Keratinocyte (primary cell): ENCODE results near the gene SLX4. TPM values are rescaled to one million over a fixed set of nuclear protein-coding genes. Genes with fewer than 3 reads are reported as not detected.

Experiments used
- DNase-seq: peaks from one replicate; pipeline ENCODE4 v3.0.0-alpha.2; 2011; ENCODE audit warnings: low read depth, missing footprints, low spot score
- FAIRE-seq: peaks from 2 replicates; lab custom pipeline; 2011; peaks lifted over from hg19 to GRCh38; lab: Jason Lieb, UNC
- H2AFZ ChIP-seq: 2 replicates; pipeline ENCODE4 v1.6.0; 2012; ENCODE audit warnings: low read length, control low read depth, inconsistent platforms; ENCODE audit not compliant: control insufficient read depth
- H3K27ac ChIP-seq: 2 replicates; pipeline ENCODE4 v1.5.1; 2011; ENCODE audit warnings: low read length; ENCODE audit not compliant: control insufficient read depth, insufficient read depth
- H3K27me3 ChIP-seq: 3 replicates; pipeline ENCODE4 v1.6.0; 2011; ENCODE audit warnings: low read length; ENCODE audit not compliant: control insufficient read depth, insufficient read depth; ENCODE audit errors: extremely low read depth
- H3K36me3 ChIP-seq, 2 experiments: 2 replicates in 1 of 2; 3 replicates in 1 of 2; pipeline ENCODE4 v1.5.1; 2011; ENCODE audit warnings: low read length in 2 of 2, mild to moderate bottlenecking in 1 of 2; ENCODE audit not compliant: control insufficient read depth in 2 of 2, insufficient read depth in 2 of 2; ENCODE audit errors: extremely low read depth in 1 of 2
- H3K4me1 ChIP-seq: 3 replicates; pipeline ENCODE4 v1.5.1; 2011; ENCODE audit warnings: low read length; ENCODE audit not compliant: control insufficient read depth, insufficient read depth; ENCODE audit errors: extremely low read depth
- H3K4me2 ChIP-seq: 3 replicates; pipeline ENCODE4 v1.6.0; 2011; ENCODE audit warnings: low read depth, low read length; ENCODE audit not compliant: control insufficient read depth, insufficient read depth; ENCODE audit errors: extremely low read depth
- H3K4me3 ChIP-seq, 3 experiments: fragments of 200-600 bp in 1 of 3; sonication (generic) in 1 of 3; 2 replicates in 2 of 3; 3 replicates in 1 of 3; pipeline ENCODE4 v1.5.1; 2011 to 2016; ENCODE audit warnings: low read length in 3 of 3, mild to moderate bottlenecking in 3 of 3, control low read depth in 2 of 3, inconsistent platforms in 1 of 3, low read depth in 1 of 3, mixed read lengths in 1 of 3, mixed run types in 1 of 3, moderate library complexity in 1 of 3; ENCODE audit not compliant: control insufficient read depth in 2 of 3, insufficient read depth in 2 of 3; ENCODE audit errors: extremely low read depth in 1 of 3
- H3K79me2 ChIP-seq: 2 replicates; pipeline ENCODE4 v1.6.0; 2012; ENCODE audit warnings: low read length; ENCODE audit not compliant: control insufficient read depth, insufficient read depth
- H3K9ac ChIP-seq: 3 replicates; pipeline ENCODE4 v1.6.0; 2011; ENCODE audit warnings: low read length; ENCODE audit not compliant: control insufficient read depth, insufficient read depth; ENCODE audit errors: extremely low read depth
- H3K9me1 ChIP-seq: 3 replicates; pipeline ENCODE4 v1.6.0; 2011; ENCODE audit warnings: low read length; ENCODE audit not compliant: control insufficient read depth, insufficient read depth; ENCODE audit errors: extremely low read depth
- H3K9me3 ChIP-seq: 2 replicates; pipeline ENCODE4 v1.5.1; 2012; ENCODE audit warnings: low read depth, low read length; ENCODE audit not compliant: control insufficient read depth
- H4K20me1 ChIP-seq: 3 replicates; pipeline ENCODE4 v1.6.0; 2011; ENCODE audit warnings: low read length; ENCODE audit not compliant: control insufficient read depth, insufficient read depth; ENCODE audit errors: extremely low read depth
- CTCF ChIP-seq, 3 experiments: IDR thresholded peaks in 1 of 3; conservative IDR thresholded peaks in 1 of 3; optimal IDR thresholded peaks in 1 of 3; 2 replicates in 2 of 3; 3 replicates in 1 of 3; pipeline versions ENCODE3 to v1.5.1; 2011; ENCODE audit warnings: low read length in 3 of 3, mild to moderate bottlenecking in 3 of 3, moderate library complexity in 2 of 3, control low read depth in 1 of 3, inconsistent platforms in 1 of 3; ENCODE audit not compliant: insufficient read depth in 2 of 3; ENCODE audit errors: extremely low read depth in 1 of 3
- EZH2 ChIP-seq: IDR thresholded peaks from one replicate; pipeline ENCODE4 v1.6.1; 2012; ENCODE audit warnings: inconsistent platforms, mild to moderate bottlenecking, low read length, moderate library complexity
- dilution Hi-C: fragments of 300-500 bp; cut with MboI; formaldehyde crosslinking; loops from one replicate; pipeline ENCODE4 v1.7.0; 2020; ENCODE audit warnings: low sequenced_read_pairs; ENCODE audit not compliant: extremely low pct_ligation_motif_present
- polyA plus RNA-seq, 5 experiments: library from polyadenylated mRNA; depleted of rRNA in 3 of 5; stranded (reverse) in 3 of 5; stranded (forward) in 1 of 5; unstranded in 1 of 5; fragments of >200 nt; gene quantifications; 1 replicate in 1 of 5; 2 replicates in 3 of 5; 3 replicates in 1 of 5; pipeline versions ENCODE4 v1.2.1 to v1.2.3, GENCODE V29; 2011 to 2012; ENCODE audit warnings: missing spikeins in 2 of 5, low read depth in 1 of 5, low replicate concordance in 1 of 5

SLX4 gene
- polyA plus RNA-seq, 1 donor (not counting 4 experiments of a cell fraction or from before 2014, with no cell fraction given) = 2.0 TPM

- no peaks in the 10 kb centered on the region for H3K27me3 ChIP-seq
- H3K4me2 ChIP-seq = no peak overlapping the region
- H2AFZ ChIP-seq = no peak overlapping the region
- TF ChIP-seq EZH2 (no peak), CTCF (optimal IDR thresholded peaks at IDR 0.05 in 1 of 3, IDR thresholded peaks at IDR 0.05 in 1 of 3, conservative IDR thresholded peaks at IDR 0.05 in 1 of 3; ENCODE audit: extremely low read depth in 1 of 3, insufficient read depth in 2 of 3, low read length in 3 of 3) (no peak)
- dilution Hi-C loops = no loop called here
- H4K20me1 ChIP-seq = no peaks in the 10 kb centered on the region
- peaks cover 4 to 5% of the 10 kb centered on the region in 2 experiments for H3K36me3 ChIP-seq
- H3K79me2 ChIP-seq = peaks cover 18% of the 10 kb centered on the region
- no peak for FAIRE-seq
- no peak overlapping the region for H3K4me3 ChIP-seq
- DNase-seq = no peak
- H3K9me1 ChIP-seq = peaks cover 3% of the 10 kb centered on the region
- H3K9me3 ChIP-seq = no peaks in the 10 kb centered on the region
- no peak overlapping the region for H3K27ac ChIP-seq
- no peak overlapping the region for H3K9ac ChIP-seq
- peaks cover 13% of the 10 kb centered on the region for H3K4me1 ChIP-seq
These were observed 3.3 kb downstream of the SLX4 start for GRCh38 chr16:3608069-3608468.

DNA sequence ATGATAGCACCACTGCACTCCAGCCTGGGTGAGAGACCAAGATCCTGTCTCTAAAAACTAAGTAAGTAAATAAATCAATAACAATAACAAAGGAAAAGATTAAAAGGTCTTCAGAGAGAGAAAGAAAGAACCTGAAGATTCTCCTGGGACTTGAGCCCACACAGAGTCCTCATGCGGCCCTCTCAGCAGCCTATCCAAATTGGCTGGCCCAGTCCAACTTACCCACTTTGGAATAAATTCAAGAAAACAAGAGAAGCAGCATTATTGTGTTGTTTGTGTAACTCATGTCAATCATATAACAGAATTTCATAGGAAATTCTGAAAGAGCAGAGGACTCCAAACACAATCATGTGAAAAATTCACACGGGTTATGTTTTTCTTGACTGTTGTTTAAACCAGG is 3.8 kb downstream of the SLX4 start:
- FAIRE-seq = no peak
- H3K4me3 ChIP-seq = no peak overlapping the region
- H3K27me3 ChIP-seq = no peaks in the 10 kb centered on the region
- H3K79me2 ChIP-seq = peaks cover 14% of the 10 kb centered on the region
- no peaks in the 10 kb centered on the region for H3K9me3 ChIP-seq
- no peak overlapping the region for H3K27ac ChIP-seq
- dilution Hi-C loops = no loop called here
- H4K20me1 ChIP-seq = no peaks in the 10 kb centered on the region
- H3K9me1 ChIP-seq = no peaks in the 10 kb centered on the region
- H3K36me3 ChIP-seq = peaks cover 4 to 5% of the 10 kb centered on the region in 2 experiments
- H3K4me1 ChIP-seq = peaks cover 9% of the 10 kb centered on the region
- no peak for TF ChIP-seq CTCF (optimal IDR thresholded peaks at IDR 0.05 in 1 of 3, IDR thresholded peaks at IDR 0.05 in 1 of 3, conservative IDR thresholded peaks at IDR 0.05 in 1 of 3; ENCODE audit: extremely low read depth in 1 of 3, insufficient read depth in 2 of 3, low read length in 3 of 3)
- TF ChIP-seq EZH2 = no peak
- DNase-seq = no peak
- H2AFZ ChIP-seq = no peak overlapping the region
- H3K9ac ChIP-seq = no peak overlapping the region
- H3K4me2 ChIP-seq = no peak overlapping the region
